ENCODE measurements around the gene SLC25A34. TPM values are rescaled to one million over a fixed set of nuclear protein-coding genes. Genes with fewer than 3 reads are reported as not detected.

The SLC25A34 gene
- total and polyA plus RNA-seq, 7 experiments from 2014 or later = 0.08 to 4.6 (median 2.0) TPM; not detected in 1

- no peaks in the 10 kb centered on the region for H3K27me3 Mint-ChIP-seq
- Histone ChIP-seq H3K9me3 (ENCODE audit: control insufficient read depth in 2 of 3, low read length in 3 of 3) (no peaks in the 10 kb centered on the region), H3K4me3 (ENCODE audit: low read length) (no peak overlapping the region), H3K4me1 (ENCODE audit: control insufficient read depth in 2 of 2, insufficient read depth in 2 of 2, low read length in 2 of 2) (no peaks in the 10 kb centered on the region), H3K27me3 (ENCODE audit: control insufficient read depth in 2 of 2, insufficient read depth in 2 of 2, low read length in 2 of 2) (no peaks in the 10 kb centered on the region), H3K36me3 (ENCODE audit: control insufficient read depth in 2 of 3, insufficient read depth in 3 of 3, low read length in 3 of 3) (peaks cover 0 to 78% (median 7%) of the 10 kb centered on the region in 3 experiments), H3K27ac (ENCODE audit: low read depth, low read length) (no peak overlapping the region)
- no peaks in the 10 kb centered on the region for H3K9me3 Mint-ChIP-seq
- H3K4me1 Mint-ChIP-seq = no peaks in the 10 kb centered on the region
- peaks cover 0 to 24% (median 0%) of the 10 kb centered on the region in 5 donors for H3K36me3 Mint-ChIP-seq
- ChIA-PET POLR2A (no interaction called here), CTCF (no interaction called here)
- no peak overlapping the region for H3K4me3 Mint-ChIP-seq
- intact Hi-C loops (cut with micrococcal nuclease) = no loop called here
- ATAC-seq = no peak
- H3K27ac Mint-ChIP-seq = no peak overlapping the region
- DNase-seq = no peak
Observed at GRCh38 chr1:15731735-15732685, 4.0 kb upstream of the SLC25A34 start.

- Histone ChIP-seq H3K4me3 (ENCODE audit: low read length) (no peak overlapping the region), H3K27me3 (ENCODE audit: control insufficient read depth in 2 of 2, insufficient read depth in 2 of 2, low read length in 2 of 2) (no peaks in the 10 kb centered on the region), H3K27ac (ENCODE audit: low read depth, low read length) (no peak overlapping the region), H3K36me3 (ENCODE audit: control insufficient read depth in 2 of 3, insufficient read depth in 3 of 3, low read length in 3 of 3) (peaks cover 0 to 72% (median 7%) of the 10 kb centered on the region in 3 experiments), H3K9me3 (ENCODE audit: control insufficient read depth in 2 of 3, low read length in 3 of 3) (no peaks in the 10 kb centered on the region), H3K4me1 (ENCODE audit: control insufficient read depth in 2 of 2, insufficient read depth in 2 of 2, low read length in 2 of 2) (no peaks in the 10 kb centered on the region)
- Mint-ChIP-seq H3K4me3 (no peak overlapping the region), H3K4me1 (no peaks in the 10 kb centered on the region), H3K27me3 (no peaks in the 10 kb centered on the region), H3K9me3 (no peaks in the 10 kb centered on the region), H3K36me3 (peaks cover 0 to 18% (median 0%) of the 10 kb centered on the region in 5 donors), H3K27ac (peak overlapping the region in 1 of 9 donors; percentile 19)
- intact Hi-C loops (cut with micrococcal nuclease) = no loop called here
- DNase-seq (no peak), ATAC-seq (no peak)
- ChIA-PET CTCF (no interaction called here), POLR2A (no interaction called here)
Observed at GRCh38 chr1:15732686-15733081, 3.4 kb upstream of the SLC25A34 start.

- Mint-ChIP-seq H3K4me3 (no peak overlapping the region), H3K27me3 (no peaks in the 10 kb centered on the region), H3K27ac (peak overlapping the region in 1 of 9 donors; percentile 19), H3K4me1 (no peaks in the 10 kb centered on the region), H3K36me3 (peaks cover 0 to 15% (median 0%) of the 10 kb centered on the region in 5 donors), H3K9me3 (no peaks in the 10 kb centered on the region)
- H3K27ac ChIP-seq (ENCODE audit: low read depth, low read length) = no peak overlapping the region
- H3K36me3 ChIP-seq (ENCODE audit: control insufficient read depth in 2 of 3, insufficient read depth in 3 of 3, low read length in 3 of 3) = peaks cover 0 to 66% (median 7%) of the 10 kb centered on the region in 3 experiments
- POLR2A ChIA-PET = no interaction called here
- H3K27me3 ChIP-seq (ENCODE audit: control insufficient read depth in 2 of 2, insufficient read depth in 2 of 2, low read length in 2 of 2) = no peaks in the 10 kb centered on the region
- no peak overlapping the region for H3K4me3 ChIP-seq (ENCODE audit: low read length)
- intact Hi-C loops (cut with micrococcal nuclease) = no loop called here
- no peaks in the 10 kb centered on the region for H3K9me3 ChIP-seq (ENCODE audit: control insufficient read depth in 2 of 3, low read length in 3 of 3)
- CTCF ChIA-PET = no interaction called here
- ATAC-seq (no peak), DNase-seq (no peak)
- H3K4me1 ChIP-seq (ENCODE audit: control insufficient read depth in 2 of 2, insufficient read depth in 2 of 2, low read length in 2 of 2) = no peaks in the 10 kb centered on the region
Observed at GRCh38 chr1:15733218-15733725, 2.8 kb upstream of the SLC25A34 start.

GRCh38 chr1:15733726-15734226, 2.3 kb upstream of the SLC25A34 start:
- peaks cover 0 to 61% (median 7%) of the 10 kb centered on the region in 3 experiments for H3K36me3 ChIP-seq (ENCODE audit: control insufficient read depth in 2 of 3, insufficient read depth in 3 of 3, low read length in 3 of 3)
- POLR2A ChIA-PET = no interaction called here

GRCh38 chr1:15734296-15734695, 1.8 kb upstream of the SLC25A34 start:
- no peaks in the 10 kb centered on the region for H3K9me3 Mint-ChIP-seq
- no peak overlapping the region for H3K27ac Mint-ChIP-seq
- intact Hi-C loops (cut with micrococcal nuclease) = no loop called here
- ATAC-seq (no peak), DNase-seq (no peak)
- H3K4me3 ChIP-seq (ENCODE audit: low read length) = no peak overlapping the region
- H3K27ac ChIP-seq (ENCODE audit: low read depth, low read length) = no peak overlapping the region
- no peaks in the 10 kb centered on the region for H3K4me1 ChIP-seq (ENCODE audit: control insufficient read depth in 2 of 2, insufficient read depth in 2 of 2, low read length in 2 of 2)
- peaks cover 0 to 11% (median 0%) of the 10 kb centered on the region in 5 donors for H3K36me3 Mint-ChIP-seq
- ChIA-PET POLR2A (no interaction called here), CTCF (no interaction called here)
- H3K9me3 ChIP-seq (ENCODE audit: control insufficient read depth in 2 of 3, low read length in 3 of 3) = no peaks in the 10 kb centered on the region
- H3K4me3 Mint-ChIP-seq = no peak overlapping the region
- peaks cover 0 to 55% (median 7%) of the 10 kb centered on the region in 3 experiments for H3K36me3 ChIP-seq (ENCODE audit: control insufficient read depth in 2 of 3, insufficient read depth in 3 of 3, low read length in 3 of 3)
- H3K27me3 Mint-ChIP-seq = no peaks in the 10 kb centered on the region
- no peaks in the 10 kb centered on the region for H3K4me1 Mint-ChIP-seq
- H3K27me3 ChIP-seq (ENCODE audit: control insufficient read depth in 2 of 2, insufficient read depth in 2 of 2, low read length in 2 of 2) = no peaks in the 10 kb centered on the region

More at GRCh38 chr1:15733726-15734226, 2.3 kb upstream of the SLC25A34 start:
- no peak overlapping the region for H3K27ac Mint-ChIP-seq
- no peaks in the 10 kb centered on the region for H3K4me1 ChIP-seq (ENCODE audit: control insufficient read depth in 2 of 2, insufficient read depth in 2 of 2, low read length in 2 of 2)
- intact Hi-C loops (cut with micrococcal nuclease) = no loop called here
- no peak for ATAC-seq
- no peak for DNase-seq
- no peak overlapping the region for H3K27ac ChIP-seq (ENCODE audit: low read depth, low read length)
- H3K4me1 Mint-ChIP-seq = no peaks in the 10 kb centered on the region
- H3K4me3 Mint-ChIP-seq = no peak overlapping the region
- H3K27me3 Mint-ChIP-seq = no peaks in the 10 kb centered on the region
- no peaks in the 10 kb centered on the region for H3K9me3 Mint-ChIP-seq
- CTCF ChIA-PET = no interaction called here
- peaks cover 0 to 13% (median 0%) of the 10 kb centered on the region in 5 donors for H3K36me3 Mint-ChIP-seq
- no peak overlapping the region for H3K4me3 ChIP-seq (ENCODE audit: low read length)
- no peaks in the 10 kb centered on the region for H3K27me3 ChIP-seq (ENCODE audit: control insufficient read depth in 2 of 2, insufficient read depth in 2 of 2, low read length in 2 of 2)
- no peaks in the 10 kb centered on the region for H3K9me3 ChIP-seq (ENCODE audit: control insufficient read depth in 2 of 3, low read length in 3 of 3)

- Mint-ChIP-seq H3K27me3 (no peaks in the 10 kb centered on the region), H3K36me3 (peaks cover 0 to 11% (median 0%) of the 10 kb centered on the region in 5 donors), H3K4me3 (no peak overlapping the region), H3K27ac (no peak overlapping the region), H3K9me3 (no peaks in the 10 kb centered on the region), H3K4me1 (no peaks in the 10 kb centered on the region)
- intact Hi-C loops (cut with micrococcal nuclease) = no loop called here
- Histone ChIP-seq H3K4me3 (ENCODE audit: low read length) (no peak overlapping the region), H3K4me1 (ENCODE audit: control insufficient read depth in 2 of 2, insufficient read depth in 2 of 2, low read length in 2 of 2) (no peaks in the 10 kb centered on the region), H3K36me3 (ENCODE audit: control insufficient read depth in 2 of 3, insufficient read depth in 3 of 3, low read length in 3 of 3) (peaks cover 0 to 50% (median 7%) of the 10 kb centered on the region in 3 experiments), H3K27me3 (ENCODE audit: control insufficient read depth in 2 of 2, insufficient read depth in 2 of 2, low read length in 2 of 2) (no peaks in the 10 kb centered on the region), H3K27ac (ENCODE audit: low read depth, low read length) (no peak overlapping the region), H3K9me3 (ENCODE audit: control insufficient read depth in 2 of 3, low read length in 3 of 3) (no peaks in the 10 kb centered on the region)
- POLR2A ChIA-PET = no interaction called here
- DNase-seq (no peak), ATAC-seq (no peak)
- CTCF ChIA-PET = no interaction called here
Observed at GRCh38 chr1:15734901-15735300, 1.2 kb upstream of the SLC25A34 start.

All from naive thymus-derived CD4-positive, alpha-beta T cell (primary cell).